OCI-LY3 (cell line): ENCODE results near the gene ATP2C2.

Experiments used
- H2AFZ ChIP-seq: fragments of 200-600, 300-600 bp; shearing (Covaris generic); 2 replicates; pipeline ENCODE4 v1.6.0; 2014; ENCODE audit warnings: antibody characterized with exemption, low read depth, low read length
- H3K27ac ChIP-seq: fragments of 200-600, 300-600 bp; sonication (generic); 2 replicates; pipeline ENCODE4 v1.5.1; 2014; ENCODE audit warnings: mild to moderate bottlenecking, low read length, moderate library complexity, mixed read lengths
- H3K27me3 ChIP-seq: fragments of 200-600, 300-600 bp; sonication (generic); 2 replicates; pipeline ENCODE4 v1.6.1; 2014; ENCODE audit warnings: low read depth, low read length, mixed read lengths
- H3K36me3 ChIP-seq: fragments of 200-600, 300-600 bp; sonication (generic); replicated peaks from 2 replicates; pipeline ENCODE3; 2014; ENCODE audit warnings: low read depth, low read length, mixed read lengths
- H3K4me1 ChIP-seq: fragments of 300-600, 200-600 bp; sonication (generic); 2 replicates; pipeline ENCODE4 v1.6.1; 2014; ENCODE audit warnings: low read length, mixed read lengths
- H3K4me2 ChIP-seq: fragments of 200-600, 300-600 bp; sonication (generic); 2 replicates; pipeline ENCODE4 v1.6.1; 2014; ENCODE audit warnings: low read length, mixed read lengths
- H3K4me3 ChIP-seq: fragments of 300-600, 200-600 bp; sonication (generic); 2 replicates; pipeline ENCODE4 v1.5.1; 2014; ENCODE audit warnings: antibody characterized with exemption, mild to moderate bottlenecking, low read length, moderate library complexity
- H3K79me2 ChIP-seq: fragments of 300-600, 200-600 bp; shearing (Covaris generic); 2 replicates; pipeline ENCODE4 v1.6.1; 2014; ENCODE audit warnings: mild to moderate bottlenecking, low read length, mixed read lengths
- H3K9ac ChIP-seq: fragments of 300-600, 200-600 bp; shearing (Covaris generic); 2 replicates; pipeline ENCODE4 v1.6.0; 2014; ENCODE audit warnings: mild to moderate bottlenecking, low read length, moderate library complexity
- H3K9me3 ChIP-seq: fragments of 200-600, 300-600 bp; shearing (Covaris generic); 2 replicates; pipeline ENCODE4 v1.6.1; 2014; ENCODE audit warnings: low read length, mixed read lengths; ENCODE audit not compliant: insufficient read depth
- H4K20me1 ChIP-seq: fragments of 200-600, 300-600 bp; sonication (generic); 2 replicates; pipeline ENCODE4 v1.6.1; 2016; ENCODE audit warnings: low read length, mixed read lengths; ENCODE audit not compliant: insufficient read depth
- CTCF ChIP-seq: fragments of 200-600, 300-600 bp; sonication (generic); IDR thresholded peaks from 2 replicates; pipeline ENCODE4 v1.5.1; 2014; ENCODE audit warnings: antibody characterized with exemption, low read length, low read depth
- EZH2phosphoT487 ChIP-seq: fragments of 200-600 bp; shearing (Covaris generic); IDR thresholded peaks from 2 replicates; pipeline ENCODE4 v1.6.1; 2018; ENCODE audit warnings: antibody characterized with exemption, mixed run types, low read depth

Gene ATP2C2

GRCh38 chr16:84369938-84370627 is 1.7 kb downstream of the ATP2C2 start:
- no peaks in the 10 kb centered on the region for H3K79me2 ChIP-seq
- no peak overlapping the region for H3K4me3 ChIP-seq
- peaks cover 5% of the 10 kb centered on the region; the same call in 1 of the 2 replicates for H3K4me1 ChIP-seq
- H3K27ac ChIP-seq, result no peak overlapping the region
- no peak overlapping the region for H3K9ac ChIP-seq
- no peak overlapping the region for H2AFZ ChIP-seq
- no peaks in the 10 kb centered on the region for H3K9me3 ChIP-seq
- TF ChIP-seq EZH2phosphoT487, result no peak
- TF ChIP-seq CTCF, result no peak
- peaks cover 10% of the 10 kb centered on the region; the same call in 1 of the 2 replicates for H3K27me3 ChIP-seq
- no peaks in the 10 kb centered on the region for H4K20me1 ChIP-seq
- H3K36me3 ChIP-seq, result no peaks in the 10 kb centered on the region
- no peak overlapping the region for H3K4me2 ChIP-seq

- Histone ChIP-seq H3K79me2 (no peaks in the 10 kb centered on the region), H3K4me1 (peaks cover 5% of the 10 kb centered on the region; the same call in 1 of the 2 replicates), H3K9ac (no peak overlapping the region), H4K20me1 (no peaks in the 10 kb centered on the region), H3K4me3 (no peak overlapping the region), H3K27ac (no peak overlapping the region), H3K27me3 (peaks cover 16% of the 10 kb centered on the region), H3K36me3 (no peaks in the 10 kb centered on the region), H3K9me3 (no peaks in the 10 kb centered on the region), H3K4me2 (no peak overlapping the region), H2AFZ (no peak overlapping the region)
- no peak for TF ChIP-seq CTCF
- no peak for TF ChIP-seq EZH2phosphoT487
These were observed 2.6 kb downstream of the ATP2C2 start for GRCh38 chr16:84370723-84371552.

- H3K27me3 ChIP-seq, result peaks cover 16% of the 10 kb centered on the region
- no peaks in the 10 kb centered on the region for H3K36me3 ChIP-seq
- H3K9ac ChIP-seq, result no peak overlapping the region
- no peak overlapping the region for H3K4me2 ChIP-seq
- peaks cover 5% of the 10 kb centered on the region; the same call in 1 of the 2 replicates for H3K4me1 ChIP-seq
- H3K9me3 ChIP-seq, result no peaks in the 10 kb centered on the region
- no peak overlapping the region for H3K27ac ChIP-seq
- no peak for TF ChIP-seq CTCF
- no peak for TF ChIP-seq EZH2phosphoT487
- H3K79me2 ChIP-seq, result no peaks in the 10 kb centered on the region
- no peaks in the 10 kb centered on the region for H4K20me1 ChIP-seq
- no peak overlapping the region for H2AFZ ChIP-seq
- no peak overlapping the region for H3K4me3 ChIP-seq
These were observed 3.2 kb downstream of the ATP2C2 start for GRCh38 chr16:84371553-84371865.

- no peak overlapping the region for H3K4me2 ChIP-seq
- peaks cover 16% of the 10 kb centered on the region for H3K27me3 ChIP-seq
- H3K79me2 ChIP-seq, result no peaks in the 10 kb centered on the region
- H4K20me1 ChIP-seq, result no peaks in the 10 kb centered on the region
- H3K4me3 ChIP-seq, result no peak overlapping the region
- H3K36me3 ChIP-seq, result no peaks in the 10 kb centered on the region
- no peaks in the 10 kb centered on the region for H3K9me3 ChIP-seq
- no peak overlapping the region for H2AFZ ChIP-seq
- no peaks in the 10 kb centered on the region for H3K4me1 ChIP-seq
- no peak overlapping the region for H3K9ac ChIP-seq
- H3K27ac ChIP-seq, result no peak overlapping the region
- TF ChIP-seq EZH2phosphoT487 (no peak), CTCF (no peak)
These were observed 5.7 kb downstream of the ATP2C2 start for GRCh38 chr16:84373907-84374489.
